Measurements from ENCODE around the gene RPRD1B. TPM values are rescaled to one million over a fixed set of nuclear protein-coding genes. Genes with fewer than 3 reads are reported as not detected.

RPRD1B gene
- total RNA-seq, 1 experiment from 2014 or later = 112 TPM

DNA sequence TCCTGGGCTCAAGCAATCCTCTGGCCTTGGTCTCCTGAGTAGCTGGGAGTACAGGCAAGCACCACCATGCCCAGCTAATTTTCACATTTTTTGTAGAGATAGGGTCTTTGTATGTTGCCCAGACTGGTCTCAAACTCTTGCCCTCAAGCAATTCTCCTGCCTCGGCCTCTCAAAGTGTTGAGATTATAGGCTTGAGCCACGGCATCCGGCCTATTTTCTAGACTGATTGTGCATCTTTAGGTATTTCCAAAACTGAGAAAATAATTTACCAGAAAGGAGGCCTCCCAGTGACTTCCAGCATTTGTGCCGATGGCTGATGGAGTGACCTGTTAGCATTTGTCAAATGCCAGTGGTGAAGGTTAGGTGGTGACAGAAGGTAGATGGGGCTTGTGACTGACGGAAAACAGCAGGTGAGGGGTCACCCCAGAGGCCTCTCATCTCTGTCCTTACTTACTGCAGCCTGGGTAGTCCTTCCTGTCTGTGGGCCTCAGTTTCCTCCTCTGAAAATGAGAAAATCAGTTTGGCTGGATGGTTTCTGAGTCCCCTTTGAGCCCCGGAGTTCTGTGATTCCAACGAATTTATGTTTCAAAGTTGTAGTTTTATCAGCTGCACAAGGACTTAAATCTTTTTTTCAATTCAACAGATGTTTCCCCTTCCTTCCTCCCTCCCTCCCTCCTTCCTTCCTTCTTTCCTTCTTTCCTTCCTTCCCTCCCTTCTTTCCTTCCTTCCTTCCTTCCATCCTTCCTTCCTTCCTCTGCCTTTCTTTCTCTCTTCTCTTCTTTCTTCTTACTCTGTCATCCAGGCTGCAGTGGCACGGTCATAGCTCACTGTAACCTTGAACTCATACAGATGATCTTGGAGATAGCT lies 78.1 kb downstream of the RPRD1B start:
- ChIA-PET POLR2A (interaction anchor here (0.7 kb wide), 1 partner anchor 20 kb away, joined by 6 read pairs; no protein-coding TSS in a partner anchor), CTCF (interaction anchor here (0.7 to 4.1 kb wide), 5 partner anchors 20 to 109 kb away, joined by 4 to 42 read pairs (median 15); no protein-coding TSS in a partner anchor)
- Mint-ChIP-seq H3K27me3 (ENCODE audit: insufficient read depth, unreplicated experiment) (no peaks in the 10 kb centered on the region), H3K4me1 (ENCODE audit: low read depth, unreplicated experiment) (peaks cover 61% of the 10 kb centered on the region), H3K27ac (ENCODE audit: unreplicated experiment) (peak overlapping the region; percentile 10), H3K36me3 (ENCODE audit: insufficient read depth, unreplicated experiment) (peaks cover 20% of the 10 kb centered on the region), H3K4me3 (ENCODE audit: unreplicated experiment) (no peak overlapping the region), H3K9me3 (ENCODE audit: unreplicated experiment) (peaks cover 6% of the 10 kb centered on the region)
- Histone ChIP-seq H3K27me3 (replicated peaks; ENCODE audit: control insufficient read depth, insufficient read depth, low read length) (no peaks in the 10 kb centered on the region), H3K36me3 (ENCODE audit: control insufficient read depth, insufficient read depth, low read length) (no peaks in the 10 kb centered on the region), H3K4me3 (ENCODE audit: low read depth, low read length) (no peak overlapping the region), H3K4me1 (peaks cover 59% of the 10 kb centered on the region), H3K9me3 (0 out of 2 replicates have a peak, but pooled peaks cover 3% of the 10 kb centered on the region)
- no TSS peak for BruUV-seq (replicated peaks)
- DNase-seq = no peak
- intact Hi-C loops (cut with micrococcal nuclease; ENCODE audit: unreplicated experiment) = loop anchor here (2.0 kb wide), 1 partner anchor 19 kb away; no protein-coding TSS in a partner anchor
- TF ChIP-seq, protein P1, sequence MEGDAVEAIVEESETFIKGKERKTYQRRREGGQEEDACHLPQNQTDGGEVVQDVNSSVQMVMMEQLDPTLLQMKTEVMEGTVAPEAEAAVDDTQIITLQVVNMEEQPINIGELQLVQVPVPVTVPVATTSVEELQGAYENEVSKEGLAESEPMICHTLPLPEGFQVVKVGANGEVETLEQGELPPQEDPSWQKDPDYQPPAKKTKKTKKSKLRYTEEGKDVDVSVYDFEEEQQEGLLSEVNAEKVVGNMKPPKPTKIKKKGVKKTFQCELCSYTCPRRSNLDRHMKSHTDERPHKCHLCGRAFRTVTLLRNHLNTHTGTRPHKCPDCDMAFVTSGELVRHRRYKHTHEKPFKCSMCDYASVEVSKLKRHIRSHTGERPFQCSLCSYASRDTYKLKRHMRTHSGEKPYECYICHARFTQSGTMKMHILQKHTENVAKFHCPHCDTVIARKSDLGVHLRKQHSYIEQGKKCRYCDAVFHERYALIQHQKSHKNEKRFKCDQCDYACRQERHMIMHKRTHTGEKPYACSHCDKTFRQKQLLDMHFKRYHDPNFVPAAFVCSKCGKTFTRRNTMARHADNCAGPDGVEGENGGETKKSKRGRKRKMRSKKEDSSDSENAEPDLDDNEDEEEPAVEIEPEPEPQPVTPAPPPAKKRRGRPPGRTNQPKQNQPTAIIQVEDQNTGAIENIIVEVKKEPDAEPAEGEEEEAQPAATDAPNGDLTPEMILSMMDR (IDR thresholded peaks at IDR 0.05; ENCODE audit: insufficient read depth in 1 of 2, low read depth in 1 of 2, low read length in 1 of 2, severe bottlenecking in 1 of 2, unreplicated experiment in 1 of 2) = no peak

DNA sequence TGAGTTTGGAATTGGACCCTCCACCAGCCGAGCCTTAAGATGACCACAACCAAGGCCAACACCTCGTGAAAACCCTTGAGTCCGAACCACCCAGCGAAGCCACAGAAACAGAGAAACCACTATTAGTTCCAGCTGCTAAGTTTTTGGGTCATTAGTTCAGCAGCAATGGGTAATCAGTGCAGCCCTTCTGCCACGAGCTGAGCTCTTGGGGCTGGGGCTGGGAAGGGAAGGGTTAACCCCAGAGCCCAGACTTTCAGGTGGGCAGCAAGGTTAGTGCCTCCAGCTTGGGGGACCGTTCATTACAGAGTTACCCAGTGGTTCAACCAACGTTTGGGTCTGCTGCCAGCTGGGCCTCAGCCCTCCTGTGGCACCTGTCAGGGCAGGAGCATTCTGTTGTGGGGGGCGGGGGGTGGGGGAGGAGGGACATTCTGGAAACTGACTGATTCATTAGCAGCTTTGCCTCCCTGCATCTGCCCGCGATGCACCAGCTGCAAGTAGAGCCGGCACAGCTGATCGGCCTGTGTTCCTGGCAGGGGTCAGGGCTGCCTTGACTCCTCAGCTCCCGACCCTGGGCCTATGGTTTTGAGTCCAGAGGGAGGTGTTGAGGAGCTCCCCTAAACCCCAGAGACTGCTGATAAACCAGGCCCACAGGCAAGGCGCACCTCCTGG lies 78.8 kb downstream of the RPRD1B start:
- intact Hi-C loops (cut with micrococcal nuclease; ENCODE audit: unreplicated experiment) = no loop called here
- no peak for DNase-seq
- CTCF ChIA-PET = interaction anchor here (0.7 to 4.1 kb wide), 8 partner anchors 11 to 108 kb away, joined by 4 to 42 read pairs (median 12); partner anchors contain the start of gene TGM2

More for the DNA sequence above, 78.8 kb downstream of the RPRD1B start:
- Histone ChIP-seq H3K36me3 (ENCODE audit: control insufficient read depth, insufficient read depth, low read length) (no peaks in the 10 kb centered on the region), H3K9me3 (0 out of 2 replicates have a peak, but pooled peaks cover 3% of the 10 kb centered on the region), H3K4me3 (ENCODE audit: low read depth, low read length) (no peak overlapping the region), H3K4me1 (peaks cover 67% of the 10 kb centered on the region), H3K27me3 (replicated peaks; ENCODE audit: control insufficient read depth, insufficient read depth, low read length) (no peaks in the 10 kb centered on the region)
- peaks cover 14% of the 10 kb centered on the region for H3K9me3 Mint-ChIP-seq (ENCODE audit: unreplicated experiment)
- H3K4me3 Mint-ChIP-seq (ENCODE audit: unreplicated experiment) = no peak overlapping the region
- no TSS peak for BruUV-seq (replicated peaks)
- peak overlapping the region; percentile 10 for H3K27ac Mint-ChIP-seq (ENCODE audit: unreplicated experiment)
- H3K27me3 Mint-ChIP-seq (ENCODE audit: insufficient read depth, unreplicated experiment) = no peaks in the 10 kb centered on the region
- POLR2A ChIA-PET = interaction anchor here (0.6 to 0.7 kb wide), 2 partner anchors 19 to 31 kb away, joined by 3 to 6 read pairs; no protein-coding TSS in a partner anchor
- TF ChIP-seq, protein P1 (IDR thresholded peaks at IDR 0.05; ENCODE audit: insufficient read depth in 1 of 2, low read depth in 1 of 2, low read length in 1 of 2, severe bottlenecking in 1 of 2, unreplicated experiment in 1 of 2) = no peak
- peaks cover 69% of the 10 kb centered on the region for H3K4me1 Mint-ChIP-seq (ENCODE audit: low read depth, unreplicated experiment)
- peaks cover 20% of the 10 kb centered on the region for H3K36me3 Mint-ChIP-seq (ENCODE audit: insufficient read depth, unreplicated experiment)
